ENCODE results near the gene CTTN.

CTTN gene

DNA sequence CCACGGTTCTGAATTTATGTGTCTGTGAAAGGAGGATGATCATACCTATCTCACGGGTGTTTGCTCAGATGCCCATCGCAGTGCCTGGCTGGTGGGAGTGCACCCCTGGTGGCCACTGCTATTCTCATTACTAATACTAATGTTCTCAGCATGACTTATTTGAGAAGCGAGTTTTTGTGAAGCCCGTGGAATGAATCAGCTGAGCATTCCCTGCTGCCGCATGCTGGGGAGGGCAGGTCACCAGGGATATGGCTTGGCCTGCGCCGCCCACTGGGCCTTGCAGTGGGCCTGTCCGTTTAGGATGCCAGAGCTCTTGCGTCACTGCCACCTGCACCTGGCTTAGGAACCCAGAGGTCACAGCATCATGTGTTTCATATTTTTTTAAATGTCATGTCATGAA, 16.9 kb downstream of the CTTN start:
- Histone ChIP-seq H4K20me1 (no peaks in the 10 kb centered on the region; the same call in 1 of the 2 replicates), H3K27ac (no peak overlapping the region), H3K9ac (no peak overlapping the region), H3K4me3 (no peak overlapping the region), H3K4me1 (peaks cover 8% of the 10 kb centered on the region; the same call in 1 of the 2 replicates), H3K27me3 (no peaks in the 10 kb centered on the region), H3K4me2 (no peak overlapping the region), H3K36me3 (no peaks in the 10 kb centered on the region), H3K9me3 (no peaks in the 10 kb centered on the region)
- no peak for TF ChIP-seq Cebpa-rat (IDR thresholded peaks at IDR 0.05)

DNA sequence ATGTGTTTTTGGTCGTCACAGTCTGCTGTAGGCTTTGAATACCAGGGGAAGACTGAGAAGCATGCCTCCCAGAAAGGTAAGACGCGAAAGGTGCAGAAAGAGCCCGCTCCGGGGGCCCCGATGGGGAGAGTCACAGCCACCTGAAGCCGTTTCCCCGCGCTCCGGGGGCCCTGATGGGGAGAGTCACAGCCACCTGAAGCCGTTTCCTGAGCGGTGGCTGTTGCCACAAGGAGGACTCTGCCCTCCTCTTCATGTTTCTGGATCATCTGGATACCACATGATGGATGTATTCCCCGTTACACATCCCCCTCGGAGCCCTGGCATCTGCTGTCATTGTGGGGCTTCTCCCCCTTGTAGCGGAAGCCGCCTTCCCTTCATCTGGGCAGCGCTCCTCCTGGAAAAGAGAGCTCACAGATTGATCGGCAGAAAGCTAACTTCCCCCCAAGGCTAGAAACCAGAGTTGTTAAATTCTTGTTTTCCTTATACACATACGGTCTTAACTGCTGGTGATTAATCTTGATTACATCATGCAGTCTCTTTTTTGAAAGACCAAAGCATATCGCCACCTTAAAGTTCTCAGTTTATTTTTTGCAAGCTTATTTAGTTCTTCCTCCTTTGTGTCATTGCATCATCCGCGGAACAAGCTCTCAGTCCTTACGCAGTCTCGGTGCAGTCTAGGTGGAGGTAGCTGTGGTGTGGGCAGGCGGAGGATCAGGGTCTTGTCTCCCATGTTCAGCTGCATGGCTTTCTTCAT, 17.5 kb downstream of the CTTN start:
- Histone ChIP-seq H3K27ac (no peak overlapping the region), H3K4me1 (peaks cover 8% of the 10 kb centered on the region; the same call in 1 of the 2 replicates), H3K9ac (no peak overlapping the region), H3K9me3 (no peaks in the 10 kb centered on the region), H3K36me3 (no peaks in the 10 kb centered on the region), H3K27me3 (no peaks in the 10 kb centered on the region), H3K4me2 (no peak overlapping the region; the same call in 1 of the 2 replicates), H3K4me3 (no peak overlapping the region), H4K20me1 (no peaks in the 10 kb centered on the region; the same call in 1 of the 2 replicates)
- no peak for TF ChIP-seq Cebpa-rat (IDR thresholded peaks at IDR 0.05)

DNA sequence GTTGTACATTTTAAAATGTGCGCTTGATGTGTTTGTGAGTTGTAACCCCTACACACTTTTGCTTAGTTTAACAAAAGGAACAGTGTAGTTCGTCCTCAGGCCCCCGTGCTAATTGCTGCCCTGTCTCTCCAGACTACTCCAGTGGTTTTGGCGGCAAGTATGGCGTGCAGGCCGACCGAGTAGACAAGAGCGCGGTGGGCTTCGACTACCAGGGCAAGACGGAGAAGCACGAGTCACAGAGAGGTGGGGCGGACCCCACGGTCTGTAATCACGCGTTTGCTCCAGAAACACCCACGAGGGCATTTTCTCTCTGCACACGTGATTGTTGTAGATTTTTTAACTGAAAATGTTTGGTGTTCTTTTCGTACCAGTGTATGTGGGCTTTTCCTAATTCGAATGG, 18.6 kb downstream of the CTTN start:
- H3K4me2 ChIP-seq: no peak overlapping the region
- no peak overlapping the region for H3K4me3 ChIP-seq
- no peaks in the 10 kb centered on the region for H3K9me3 ChIP-seq
- H3K9ac ChIP-seq: no peak overlapping the region
- TF ChIP-seq Cebpa-rat (IDR thresholded peaks at IDR 0.05): no peak
- peaks cover under 1% of the 10 kb centered on the region; the same call in 1 of the 2 replicates for H4K20me1 ChIP-seq
- no peaks in the 10 kb centered on the region for H3K36me3 ChIP-seq
- H3K27me3 ChIP-seq: no peaks in the 10 kb centered on the region
- peaks cover 17% of the 10 kb centered on the region for H3K4me1 ChIP-seq
- no peak overlapping the region for H3K27ac ChIP-seq

DNA sequence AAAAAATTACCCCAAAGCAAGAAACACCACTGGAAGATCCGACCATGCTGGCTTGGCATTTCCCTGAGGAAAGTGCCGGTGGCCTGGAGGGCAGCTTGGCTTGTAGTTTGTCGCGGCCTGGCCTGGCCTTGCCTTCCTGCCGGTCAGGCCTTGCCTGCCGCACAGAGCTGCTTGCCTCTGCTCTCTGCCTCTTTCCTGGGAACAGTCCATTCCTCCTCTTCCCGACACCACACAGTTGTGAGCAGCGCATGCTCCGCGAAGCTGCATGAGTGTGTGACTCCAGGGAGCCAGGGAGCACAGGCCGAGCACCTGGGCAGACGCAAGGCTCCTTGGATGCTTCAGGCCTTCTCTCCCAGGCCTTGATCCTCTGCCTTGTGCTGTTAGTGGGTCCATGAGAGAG, 19.8 kb downstream of the CTTN start:
- H3K9me3 ChIP-seq: no peaks in the 10 kb centered on the region
- no peaks in the 10 kb centered on the region for H3K36me3 ChIP-seq
- peaks cover 30% of the 10 kb centered on the region for H3K4me1 ChIP-seq
- H3K27me3 ChIP-seq: peaks cover 4% of the 10 kb centered on the region; the same call in 1 of the 2 replicates
- peaks cover 11% of the 10 kb centered on the region; the same call in 1 of the 2 replicates for H4K20me1 ChIP-seq
- TF ChIP-seq Cebpa-rat (IDR thresholded peaks at IDR 0.05): no peak
- H3K4me3 ChIP-seq: no peak overlapping the region
- H3K9ac ChIP-seq: no peak overlapping the region
- no peak overlapping the region for H3K27ac ChIP-seq
- no peak overlapping the region for H3K4me2 ChIP-seq

DNA sequence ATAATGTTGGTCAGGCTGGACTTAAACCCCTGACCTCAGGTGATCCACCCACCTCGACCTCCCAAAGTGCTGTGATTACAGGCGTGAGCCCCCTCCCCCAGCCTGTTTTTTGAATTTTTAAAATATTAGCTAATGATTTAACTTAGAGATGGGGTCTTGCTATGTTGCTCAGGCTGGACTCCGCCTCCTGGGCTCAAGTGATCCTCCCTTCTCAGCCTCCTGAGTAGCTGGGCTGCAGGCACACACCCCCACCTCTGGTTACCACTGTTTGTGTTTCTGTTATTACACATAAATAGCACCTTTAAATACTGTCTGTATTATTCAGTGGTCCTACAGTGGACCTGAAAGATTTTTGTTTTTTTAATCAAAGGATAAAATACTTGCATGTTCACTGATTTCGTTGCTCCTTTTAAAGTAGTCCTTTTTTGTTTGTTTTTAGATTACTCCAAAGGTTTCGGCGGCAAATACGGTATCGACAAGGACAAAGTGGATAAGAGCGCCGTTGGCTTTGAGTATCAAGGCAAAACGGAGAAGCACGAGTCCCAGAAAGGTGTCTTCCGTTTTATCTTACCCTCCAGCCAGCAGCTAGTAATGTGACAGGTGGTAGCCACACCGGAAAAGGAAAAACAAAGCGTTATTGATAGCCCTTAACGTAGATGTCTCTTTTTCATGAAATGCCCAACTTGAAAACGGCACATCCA, 21.1 kb downstream of the CTTN start:
- Histone ChIP-seq H4K20me1 (peaks cover 11% of the 10 kb centered on the region; the same call in 1 of the 2 replicates), H3K36me3 (no peaks in the 10 kb centered on the region), H3K9ac (no peak overlapping the region), H3K4me3 (no peak overlapping the region), H3K27me3 (peaks cover 4% of the 10 kb centered on the region; the same call in 1 of the 2 replicates), H3K4me1 (peaks cover 43% of the 10 kb centered on the region), H3K9me3 (no peaks in the 10 kb centered on the region), H3K4me2 (no peak overlapping the region), H3K27ac (no peak overlapping the region)
- no peak for TF ChIP-seq Cebpa-rat (IDR thresholded peaks at IDR 0.05)

DNA sequence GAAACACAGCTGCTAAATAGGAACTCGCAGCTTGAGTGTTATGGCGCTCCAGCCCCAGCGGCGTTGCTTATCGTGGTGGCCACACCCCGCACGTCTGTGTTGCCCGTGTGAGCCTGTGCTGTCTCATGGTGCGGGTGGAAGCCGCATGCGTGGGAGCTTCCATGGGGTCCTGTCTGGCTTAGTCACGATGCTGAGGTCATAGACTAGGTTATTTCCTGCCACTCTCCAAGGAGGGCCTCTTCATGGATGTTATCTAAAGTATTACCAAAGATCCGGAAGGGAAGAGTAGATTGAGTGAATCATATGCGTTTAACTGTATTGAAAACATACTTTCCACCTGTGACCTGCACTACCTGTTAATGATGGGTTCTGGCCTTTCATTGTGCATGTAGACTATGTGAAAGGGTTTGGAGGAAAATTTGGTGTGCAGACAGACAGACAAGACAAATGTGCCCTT, 21.7 kb downstream of the CTTN start:
- no peak overlapping the region for H3K9ac ChIP-seq
- H4K20me1 ChIP-seq: peaks cover 11% of the 10 kb centered on the region; the same call in 1 of the 2 replicates

DNA sequence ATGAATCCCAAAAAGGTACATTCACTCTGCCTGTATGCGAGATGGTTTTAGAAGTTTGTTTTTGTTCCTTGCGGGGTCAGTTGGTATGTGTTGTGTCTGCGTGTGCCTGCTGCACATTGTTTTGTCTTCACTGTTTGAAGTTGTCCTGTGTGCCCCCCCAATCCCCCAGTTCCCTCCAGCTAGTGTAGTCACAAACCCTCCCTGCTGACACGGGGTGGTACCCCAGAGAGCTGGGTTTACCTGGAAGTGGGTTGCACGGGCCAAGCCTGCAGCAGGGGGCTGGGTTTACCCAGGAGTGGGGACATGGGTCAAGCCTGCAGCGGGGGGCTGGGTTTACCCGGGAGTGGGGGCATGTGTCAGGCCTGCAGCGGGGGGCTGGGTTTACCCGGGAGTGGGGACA, 22.2 kb downstream of the CTTN start:
- no peaks in the 10 kb centered on the region for H3K9me3 ChIP-seq
- H3K4me1 ChIP-seq: peaks cover 54% of the 10 kb centered on the region
- H4K20me1 ChIP-seq: peaks cover 11% of the 10 kb centered on the region; the same call in 1 of the 2 replicates
- no peak for TF ChIP-seq Cebpa-rat (IDR thresholded peaks at IDR 0.05)
- H3K4me3 ChIP-seq: no peak overlapping the region
- H3K9ac ChIP-seq: no peak overlapping the region
- H3K27me3 ChIP-seq: peaks cover 4% of the 10 kb centered on the region; the same call in 1 of the 2 replicates
- no peaks in the 10 kb centered on the region for H3K36me3 ChIP-seq
- H3K27ac ChIP-seq: no peak overlapping the region
- H3K4me2 ChIP-seq: no peak overlapping the region

More for the DNA sequence above, 21.7 kb downstream of the CTTN start:
- Histone ChIP-seq H3K36me3 (no peaks in the 10 kb centered on the region), H3K4me2 (no peak overlapping the region), H3K27ac (no peak overlapping the region), H3K9me3 (no peaks in the 10 kb centered on the region), H3K27me3 (peaks cover 4% of the 10 kb centered on the region; the same call in 1 of the 2 replicates), H3K4me3 (no peak overlapping the region), H3K4me1 (peaks cover 49% of the 10 kb centered on the region)
- TF ChIP-seq Cebpa-rat (IDR thresholded peaks at IDR 0.05): no peak

DNA sequence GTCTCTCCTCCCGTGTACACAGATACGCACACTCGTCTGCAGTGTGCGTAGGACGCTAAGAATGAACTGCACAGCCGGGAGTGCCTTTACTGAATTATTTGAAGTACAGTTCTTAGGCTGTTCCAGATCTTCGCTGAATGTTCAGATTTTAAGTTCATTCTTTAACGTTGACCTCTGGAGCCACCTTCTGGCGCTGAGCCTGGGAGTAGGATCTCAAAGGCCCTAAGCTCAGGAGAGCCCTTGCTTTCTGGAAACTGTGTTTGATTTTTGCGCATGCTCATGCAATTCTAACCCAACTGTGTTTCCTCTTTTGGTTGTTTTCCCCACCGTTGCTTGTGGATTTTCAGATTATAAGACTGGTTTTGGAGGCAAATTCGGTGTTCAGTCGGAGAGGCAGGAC, 22.8 kb downstream of the CTTN start:
- Histone ChIP-seq H3K27ac (no peak overlapping the region), H3K4me3 (no peak overlapping the region), H3K36me3 (no peaks in the 10 kb centered on the region), H3K4me2 (peak overlapping the region; percentile 23; the same call in 1 of the 2 replicates), H3K27me3 (peaks cover 4% of the 10 kb centered on the region; the same call in 1 of the 2 replicates), H3K9ac (no peak overlapping the region), H3K9me3 (no peaks in the 10 kb centered on the region), H3K4me1 (peaks cover 54% of the 10 kb centered on the region), H4K20me1 (peaks cover 11% of the 10 kb centered on the region; the same call in 1 of the 2 replicates)
- no peak for TF ChIP-seq Cebpa-rat (IDR thresholded peaks at IDR 0.05)

DNA sequence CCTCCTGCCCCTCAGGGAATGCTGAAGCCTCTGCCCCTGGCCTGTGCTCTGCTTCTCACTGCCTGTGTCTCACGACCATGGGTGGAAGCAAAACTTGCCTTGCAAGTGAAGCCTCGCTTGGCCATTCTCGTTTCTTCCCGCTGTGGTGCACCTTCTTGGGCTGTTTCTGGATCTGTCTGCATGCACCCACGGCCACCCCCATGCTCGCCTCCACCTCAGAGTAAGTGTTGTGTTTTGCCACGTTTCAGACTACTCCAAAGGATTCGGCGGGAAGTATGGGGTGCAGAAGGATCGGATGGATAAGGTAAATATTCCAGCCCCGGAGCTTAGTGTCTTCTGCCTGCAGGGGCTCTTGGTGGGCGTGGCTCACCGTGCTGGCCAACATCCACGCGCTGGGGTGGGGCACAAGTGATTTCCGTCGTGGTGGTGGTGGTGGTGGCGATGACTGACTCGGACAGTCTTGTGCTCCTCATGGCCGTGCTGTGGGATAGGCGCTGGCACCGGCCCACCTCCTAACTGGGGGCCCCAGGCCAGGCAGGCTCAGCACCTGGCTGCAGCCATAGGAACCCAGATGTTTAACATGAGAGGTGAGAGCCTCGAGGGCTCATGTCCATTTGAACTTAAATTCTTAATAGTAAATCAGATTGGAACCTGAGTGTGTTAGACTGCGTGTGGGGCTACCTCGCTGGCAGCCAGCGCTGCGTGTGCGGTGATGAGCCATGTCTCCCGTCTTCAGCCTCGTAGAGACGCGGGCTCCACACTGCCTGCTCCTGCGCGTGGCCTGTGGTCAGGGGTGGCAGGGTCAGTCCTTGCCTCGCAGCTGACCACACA, 24.6 kb downstream of the CTTN start:
- peaks cover 4% of the 10 kb centered on the region; the same call in 1 of the 2 replicates for H3K27me3 ChIP-seq
- no peak overlapping the region for H3K4me3 ChIP-seq
- TF ChIP-seq Cebpa-rat (IDR thresholded peaks at IDR 0.05): no peak
- H3K9ac ChIP-seq: no peak overlapping the region
- H3K9me3 ChIP-seq: no peaks in the 10 kb centered on the region
- H3K4me2 ChIP-seq: peak overlapping the region; percentile 78
- H3K36me3 ChIP-seq: no peaks in the 10 kb centered on the region
- peaks cover 11% of the 10 kb centered on the region; the same call in 1 of the 2 replicates for H4K20me1 ChIP-seq
- no peak overlapping the region for H3K27ac ChIP-seq
- H3K4me1 ChIP-seq: peaks cover 54% of the 10 kb centered on the region
